ENCODE data around the gene CDH22.
A peak's percentile ranks its signal among the peaks of the same experiment; 100 is the strongest.

DNA sequence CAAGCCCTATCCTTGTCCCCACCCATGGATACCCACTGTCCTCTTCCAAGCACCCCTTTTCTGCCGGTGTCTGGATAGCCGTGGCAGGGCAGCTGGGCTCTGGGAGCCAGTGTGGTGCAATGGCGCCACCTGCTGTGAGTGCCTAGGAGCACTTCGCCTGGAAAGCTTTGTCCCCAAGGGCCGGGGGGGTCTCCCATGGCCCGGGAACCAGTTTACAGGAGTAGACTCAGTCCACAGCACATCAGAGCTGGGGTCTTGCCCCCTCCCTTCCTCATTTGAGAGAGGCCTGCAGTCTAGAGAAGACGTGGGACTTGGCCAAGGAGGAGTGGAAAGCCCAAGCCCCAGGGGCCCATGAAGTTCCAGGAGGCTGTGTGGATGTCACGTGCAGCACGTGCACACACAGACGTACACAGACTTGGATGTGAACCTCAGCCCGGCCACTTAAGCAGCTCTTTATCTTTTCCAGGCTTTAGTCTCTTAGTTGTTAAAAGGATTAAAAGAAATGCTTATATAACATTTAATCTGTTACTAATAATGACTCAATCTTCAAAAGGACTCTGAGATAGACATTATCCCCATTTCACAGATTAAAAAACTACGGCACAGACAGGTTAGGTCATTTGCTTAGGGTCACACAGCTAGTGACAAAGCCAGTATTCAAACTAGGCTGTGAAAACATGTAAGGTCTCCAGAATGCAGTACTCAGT lies 40.9 kb upstream of the CDH22 start:
- TF ChIP-seq, protein P1, sequence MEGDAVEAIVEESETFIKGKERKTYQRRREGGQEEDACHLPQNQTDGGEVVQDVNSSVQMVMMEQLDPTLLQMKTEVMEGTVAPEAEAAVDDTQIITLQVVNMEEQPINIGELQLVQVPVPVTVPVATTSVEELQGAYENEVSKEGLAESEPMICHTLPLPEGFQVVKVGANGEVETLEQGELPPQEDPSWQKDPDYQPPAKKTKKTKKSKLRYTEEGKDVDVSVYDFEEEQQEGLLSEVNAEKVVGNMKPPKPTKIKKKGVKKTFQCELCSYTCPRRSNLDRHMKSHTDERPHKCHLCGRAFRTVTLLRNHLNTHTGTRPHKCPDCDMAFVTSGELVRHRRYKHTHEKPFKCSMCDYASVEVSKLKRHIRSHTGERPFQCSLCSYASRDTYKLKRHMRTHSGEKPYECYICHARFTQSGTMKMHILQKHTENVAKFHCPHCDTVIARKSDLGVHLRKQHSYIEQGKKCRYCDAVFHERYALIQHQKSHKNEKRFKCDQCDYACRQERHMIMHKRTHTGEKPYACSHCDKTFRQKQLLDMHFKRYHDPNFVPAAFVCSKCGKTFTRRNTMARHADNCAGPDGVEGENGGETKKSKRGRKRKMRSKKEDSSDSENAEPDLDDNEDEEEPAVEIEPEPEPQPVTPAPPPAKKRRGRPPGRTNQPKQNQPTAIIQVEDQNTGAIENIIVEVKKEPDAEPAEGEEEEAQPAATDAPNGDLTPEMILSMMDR (IDR thresholded peaks at IDR 0.05): peak; percentile 63
- TF ChIP-seq EZH2 (IDR thresholded peaks at IDR 0.05; ENCODE audit: borderline replicate concordance, insufficient read depth, low read depth, low read length, poor library complexity, severe bottlenecking): no peak
